Activated T-cell treated with anti-CD3 and anti-CD28 coated beads for 1 hour (primary cell): ENCODE results near the gene VANGL1.

ENCODE experiments used
- DNase-seq: peaks from one replicate; pipeline ENCODE4 v3.0.0-alpha.2; 2020; ENCODE audit warnings: low read depth

Gene VANGL1

GRCh38 chr1:115668579-115668978, 26.8 kb downstream of the VANGL1 start:
- DNase-seq, result no peak

GRCh38 chr1:115669002-115669673, 27.4 kb downstream of the VANGL1 start:
- DNase-seq, result no peak

- DNase-seq, result no peak
Measured at GRCh38 chr1:115669886-115670285, 28.1 kb downstream of the VANGL1 start.

- DNase-seq, result no peak
Measured at GRCh38 chr1:115670476-115671175, 28.9 kb downstream of the VANGL1 start.

- DNase-seq, result no peak
Measured at GRCh38 chr1:115671176-115671934, 29.6 kb downstream of the VANGL1 start.

- DNase-seq, result no peak
Measured at GRCh38 chr1:115672224-115673009, 30.6 kb downstream of the VANGL1 start.

- DNase-seq, result no peak
Measured at GRCh38 chr1:115676498-115677181, 34.9 kb downstream of the VANGL1 start.

- no peak for DNase-seq
Measured at GRCh38 chr1:115677182-115677555, 35.4 kb downstream of the VANGL1 start.

GRCh38 chr1:115677565-115677964, 35.8 kb downstream of the VANGL1 start:
- no peak for DNase-seq

- DNase-seq, result no peak
Measured at GRCh38 chr1:115678141-115678540, 36.4 kb downstream of the VANGL1 start.

GRCh38 chr1:115679141-115679611, 37.4 kb downstream of the VANGL1 start:
- DNase-seq, result no peak

- no peak for DNase-seq
Measured at GRCh38 chr1:115680730-115681111, 39.0 kb downstream of the VANGL1 start.

- DNase-seq, result no peak
Measured at GRCh38 chr1:115682792-115683191, 41.0 kb downstream of the VANGL1 start.

- DNase-seq, result no peak
Measured at GRCh38 chr1:115685029-115685705, 43.4 kb downstream of the VANGL1 start.

GRCh38 chr1:115687744-115688143, 46.0 kb downstream of the VANGL1 start:
- no peak for DNase-seq

GRCh38 chr1:115690972-115691371, 49.2 kb downstream of the VANGL1 start:
- DNase-seq, result no peak

GRCh38 chr1:115692224-115692623, 50.5 kb downstream of the VANGL1 start:
- DNase-seq, result no peak

- DNase-seq, result no peak
Measured at GRCh38 chr1:115694805-115695204, 53.0 kb downstream of the VANGL1 start.

GRCh38 chr1:115697619-115698018, 55.8 kb downstream of the VANGL1 start:
- DNase-seq, result no peak

GRCh38 chr1:115701090-115701489, 59.3 kb downstream of the VANGL1 start:
- no peak for DNase-seq

GRCh38 chr1:115702959-115703358, 61.2 kb downstream of the VANGL1 start:
- DNase-seq, result no peak
